ENCODE results near the gene DCLK2. TPM values are rescaled to one million over a fixed set of nuclear protein-coding genes. Genes with fewer than 3 reads are reported as not detected.

DCLK2 gene
- total RNA-seq, 2 experiments from 2014 or later: not detected

DNA sequence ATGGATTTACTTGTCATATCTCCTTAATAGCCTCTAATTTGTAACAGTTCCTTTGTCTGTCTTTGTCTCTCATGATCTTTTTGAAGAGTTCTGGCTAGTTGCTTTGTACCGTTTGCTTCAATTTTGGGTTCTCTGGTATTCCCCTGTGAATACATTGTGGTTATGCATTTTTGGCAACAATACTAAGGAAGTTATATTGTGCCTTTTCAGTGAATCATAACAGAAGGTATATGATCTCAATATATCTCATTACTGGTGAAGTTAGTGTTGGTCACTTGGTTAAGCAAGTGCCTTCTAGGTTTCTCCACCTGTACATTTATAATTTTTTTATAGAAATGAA, 48.6 kb downstream of the DCLK2 start:
- intact Hi-C loops (cut with micrococcal nuclease): no loop called here
- H3K27me3 Mint-ChIP-seq (ENCODE audit: low read depth): peaks cover 7% of the 10 kb centered on the region
- H3K36me3 Mint-ChIP-seq (ENCODE audit: low read depth): no peaks in the 10 kb centered on the region

DNA sequence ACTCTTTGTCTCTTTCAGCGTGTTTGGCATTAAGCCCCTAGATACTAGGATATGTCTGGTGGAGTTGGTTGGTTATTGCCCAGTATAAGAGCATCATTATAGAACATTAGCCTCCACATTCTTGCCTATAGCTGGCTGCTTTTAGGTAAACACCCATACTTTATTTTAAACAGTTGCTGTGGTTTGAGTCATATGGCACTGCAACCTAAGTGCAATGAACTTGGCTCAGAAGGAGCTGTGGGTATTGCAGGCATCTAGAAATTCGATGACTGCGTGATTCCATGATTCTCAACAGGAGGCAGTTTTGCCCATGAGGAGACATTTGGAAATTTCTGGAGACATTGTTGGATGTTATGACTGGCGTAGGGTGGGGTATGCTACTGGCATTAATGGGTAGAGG, 49.5 kb downstream of the DCLK2 start:
- intact Hi-C loops (cut with micrococcal nuclease): no loop called here
- Mint-ChIP-seq H3K4me1 (ENCODE audit: low read depth) (no peaks in the 10 kb centered on the region), H3K9me3 (no peaks in the 10 kb centered on the region), H3K27me3 (ENCODE audit: low read depth) (peaks cover 7% of the 10 kb centered on the region), H3K36me3 (ENCODE audit: low read depth) (no peaks in the 10 kb centered on the region), H3K27ac (no peak overlapping the region), H3K4me3 (no peak overlapping the region)
- DNase-seq: no peak
- CTCF ChIA-PET: no interaction called here

More for the DNA sequence above, 48.6 kb downstream of the DCLK2 start:
- CTCF ChIA-PET: no interaction called here
- Mint-ChIP-seq H3K9me3 (no peaks in the 10 kb centered on the region), H3K4me3 (no peak overlapping the region), H3K27ac (no peak overlapping the region), H3K4me1 (ENCODE audit: low read depth) (no peaks in the 10 kb centered on the region)
- DNase-seq: no peak

GRCh38 chr4:150130933-150131332, 52.7 kb downstream of the DCLK2 start:
- peaks cover 3% of the 10 kb centered on the region for H3K4me1 Mint-ChIP-seq (ENCODE audit: low read depth)
- no peaks in the 10 kb centered on the region for H3K9me3 Mint-ChIP-seq
- no peak for DNase-seq
- H3K4me3 Mint-ChIP-seq: no peak overlapping the region
- peaks cover 10% of the 10 kb centered on the region for H3K27me3 Mint-ChIP-seq (ENCODE audit: low read depth)
- no peak overlapping the region for H3K27ac Mint-ChIP-seq
- intact Hi-C loops (cut with micrococcal nuclease): no loop called here
- no peaks in the 10 kb centered on the region for H3K36me3 Mint-ChIP-seq (ENCODE audit: low read depth)
- CTCF ChIA-PET: no interaction called here

DNA sequence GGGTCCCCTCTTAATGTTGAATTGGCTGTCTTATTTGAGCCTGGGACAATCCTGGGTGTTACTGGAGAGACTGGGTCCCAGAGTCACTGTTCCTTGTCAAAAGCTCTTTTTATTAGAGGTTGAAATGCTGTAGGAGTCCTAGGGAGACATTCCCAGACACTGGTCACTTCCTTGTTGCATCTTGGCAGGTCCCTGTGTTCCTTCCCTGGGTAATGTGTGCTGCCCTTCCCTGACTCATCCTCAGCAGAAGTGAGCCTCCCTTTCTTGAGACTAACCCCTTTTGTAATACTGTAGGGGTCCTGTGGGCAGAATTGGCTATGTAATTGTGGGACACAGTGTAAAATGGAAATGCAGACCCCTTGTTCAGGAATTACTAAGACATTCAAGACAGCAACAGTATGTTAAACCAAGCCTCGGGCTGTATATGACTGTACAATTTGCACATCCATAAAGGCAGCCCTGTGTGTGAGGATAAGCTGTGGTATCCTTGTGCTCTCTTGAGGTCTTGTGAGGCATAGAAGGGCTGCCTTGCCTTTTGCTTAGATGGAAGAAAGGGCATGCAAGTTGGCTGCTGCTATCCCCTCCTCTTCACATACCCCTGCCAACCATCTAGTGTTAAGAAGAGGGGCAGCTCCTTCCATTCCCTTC, 53.5 kb downstream of the DCLK2 start:
- Mint-ChIP-seq H3K4me3 (no peak overlapping the region), H3K27ac (no peak overlapping the region), H3K36me3 (ENCODE audit: low read depth) (no peaks in the 10 kb centered on the region), H3K27me3 (ENCODE audit: low read depth) (peaks cover 10% of the 10 kb centered on the region), H3K9me3 (no peaks in the 10 kb centered on the region), H3K4me1 (ENCODE audit: low read depth) (peaks cover 3% of the 10 kb centered on the region)
- no peak for DNase-seq
- CTCF ChIA-PET: no interaction called here
- intact Hi-C loops (cut with micrococcal nuclease): no loop called here

GRCh38 chr4:150133605-150134004, 55.4 kb downstream of the DCLK2 start:
- no peak for DNase-seq
- no peak overlapping the region for H3K4me3 Mint-ChIP-seq
- intact Hi-C loops (cut with micrococcal nuclease): no loop called here
- H3K4me1 Mint-ChIP-seq (ENCODE audit: low read depth): peaks cover 3% of the 10 kb centered on the region
- no peaks in the 10 kb centered on the region for H3K9me3 Mint-ChIP-seq
- CTCF ChIA-PET: no interaction called here
- H3K27me3 Mint-ChIP-seq (ENCODE audit: low read depth): peaks cover 8% of the 10 kb centered on the region
- no peaks in the 10 kb centered on the region for H3K36me3 Mint-ChIP-seq (ENCODE audit: low read depth)
- no peak overlapping the region for H3K27ac Mint-ChIP-seq

DNA sequence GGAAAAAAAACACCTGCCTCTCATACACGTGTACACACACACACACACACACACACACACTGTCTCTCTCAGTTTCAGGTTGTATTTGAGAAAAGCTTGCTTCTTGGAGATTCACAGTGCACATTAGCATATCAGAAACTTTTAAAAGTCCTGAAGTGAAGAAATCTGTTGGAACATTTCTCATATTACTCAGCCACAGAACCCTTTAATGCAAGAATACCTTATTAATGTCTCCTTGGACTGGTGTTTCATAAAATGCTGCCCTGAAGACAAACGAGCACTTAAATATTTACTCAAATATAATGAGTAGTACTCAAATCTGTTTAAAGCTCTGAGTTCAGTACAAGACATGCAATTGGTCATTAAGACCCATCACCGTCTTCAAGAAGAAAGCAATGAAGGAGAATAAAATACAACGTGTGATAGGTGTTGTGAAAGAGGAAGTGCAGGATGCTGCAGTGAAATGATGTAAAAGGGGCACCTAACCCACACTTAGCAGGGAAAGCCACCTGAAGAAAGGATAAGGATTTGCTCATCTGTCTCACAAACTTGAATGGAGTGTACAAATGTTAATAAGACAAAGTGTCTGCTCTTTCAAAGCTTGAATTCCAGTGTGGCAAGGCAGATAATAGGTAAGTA, 57.0 kb downstream of the DCLK2 start:
- no peak for DNase-seq
- no peak overlapping the region for H3K4me3 Mint-ChIP-seq
- intact Hi-C loops (cut with micrococcal nuclease): no loop called here
- peaks cover 6% of the 10 kb centered on the region for H3K27me3 Mint-ChIP-seq (ENCODE audit: low read depth)
- CTCF ChIA-PET: interaction anchor here (0.5 kb wide), 1 partner anchor 204 kb away, joined by 3 read pairs; no protein-coding TSS in a partner anchor
- H3K4me1 Mint-ChIP-seq (ENCODE audit: low read depth): peaks cover 3% of the 10 kb centered on the region
- H3K27ac Mint-ChIP-seq: no peak overlapping the region
- H3K9me3 Mint-ChIP-seq: no peaks in the 10 kb centered on the region
- H3K36me3 Mint-ChIP-seq (ENCODE audit: low read depth): no peaks in the 10 kb centered on the region

DNA sequence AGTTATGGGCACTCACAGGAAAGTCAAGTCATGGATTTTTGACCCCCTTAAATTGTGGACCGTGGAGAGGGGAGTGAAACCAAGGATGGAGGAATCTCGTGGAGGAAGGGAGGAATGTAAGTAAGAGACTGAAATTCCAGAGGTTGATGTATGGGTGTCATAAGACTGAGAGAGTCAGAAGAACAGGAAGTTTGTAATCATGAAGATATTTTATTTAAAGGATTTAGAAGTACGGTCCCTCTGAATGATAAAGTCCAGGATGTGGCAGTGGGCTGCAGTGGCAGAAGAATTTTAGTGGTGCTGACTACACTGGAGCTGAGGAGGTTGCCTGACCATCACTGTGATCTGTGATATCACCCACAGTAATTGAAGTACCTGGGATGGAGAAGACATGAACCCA, 57.8 kb downstream of the DCLK2 start:
- peaks cover 5% of the 10 kb centered on the region for H3K4me1 Mint-ChIP-seq (ENCODE audit: low read depth)
- no peak overlapping the region for H3K4me3 Mint-ChIP-seq
- H3K27me3 Mint-ChIP-seq (ENCODE audit: low read depth): peaks cover 3% of the 10 kb centered on the region
- no peak for DNase-seq
- H3K36me3 Mint-ChIP-seq (ENCODE audit: low read depth): no peaks in the 10 kb centered on the region
- CTCF ChIA-PET: no interaction called here
- H3K9me3 Mint-ChIP-seq: no peaks in the 10 kb centered on the region
- intact Hi-C loops (cut with micrococcal nuclease): no loop called here
- no peak overlapping the region for H3K27ac Mint-ChIP-seq

DNA sequence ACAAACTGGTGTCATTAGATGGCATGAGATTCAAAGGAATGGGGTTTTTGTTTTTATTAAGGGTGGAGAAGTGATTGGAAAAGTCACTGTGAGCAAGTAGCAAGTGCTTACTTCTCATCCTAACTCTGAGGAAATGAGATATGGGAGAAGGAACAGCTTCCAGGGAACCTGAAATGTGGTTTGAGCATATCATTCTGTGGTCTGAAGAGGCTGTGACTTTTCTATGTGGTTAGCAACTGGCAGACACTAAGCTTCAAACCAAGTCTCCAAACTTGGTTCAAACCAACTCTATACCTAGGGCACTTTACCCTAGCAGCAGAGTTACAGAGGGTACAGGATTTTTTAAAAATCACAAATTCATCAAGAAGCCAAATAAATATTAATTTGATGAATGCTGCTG, 58.2 kb downstream of the DCLK2 start:
- peaks cover 3% of the 10 kb centered on the region for H3K27me3 Mint-ChIP-seq (ENCODE audit: low read depth)

GRCh38 chr4:150139297-150139865, 61.1 kb downstream of the DCLK2 start:
- Mint-ChIP-seq H3K36me3 (ENCODE audit: low read depth) (no peaks in the 10 kb centered on the region), H3K27me3 (ENCODE audit: low read depth) (no peaks in the 10 kb centered on the region), H3K9me3 (peaks cover 5% of the 10 kb centered on the region), H3K27ac (no peak overlapping the region), H3K4me1 (ENCODE audit: low read depth) (peaks cover 5% of the 10 kb centered on the region), H3K4me3 (no peak overlapping the region)
- CTCF ChIA-PET: no interaction called here
- intact Hi-C loops (cut with micrococcal nuclease): no loop called here
- no peak for DNase-seq

More for the DNA sequence above, 58.2 kb downstream of the DCLK2 start:
- Mint-ChIP-seq H3K9me3 (no peaks in the 10 kb centered on the region), H3K36me3 (ENCODE audit: low read depth) (no peaks in the 10 kb centered on the region), H3K4me1 (ENCODE audit: low read depth) (peaks cover 5% of the 10 kb centered on the region), H3K4me3 (no peak overlapping the region), H3K27ac (no peak overlapping the region)
- DNase-seq: no peak
- intact Hi-C loops (cut with micrococcal nuclease): no loop called here
- CTCF ChIA-PET: no interaction called here

GRCh38 chr4:150140774-150141400, 62.6 kb downstream of the DCLK2 start:
- peaks cover 2% of the 10 kb centered on the region for H3K4me1 Mint-ChIP-seq (ENCODE audit: low read depth)
- intact Hi-C loops (cut with micrococcal nuclease): no loop called here
- DNase-seq: no peak
- peaks cover 5% of the 10 kb centered on the region for H3K9me3 Mint-ChIP-seq
- CTCF ChIA-PET: no interaction called here
- no peak overlapping the region for H3K4me3 Mint-ChIP-seq
- H3K36me3 Mint-ChIP-seq (ENCODE audit: low read depth): no peaks in the 10 kb centered on the region
- peaks cover 3% of the 10 kb centered on the region for H3K27me3 Mint-ChIP-seq (ENCODE audit: low read depth)
- no peak overlapping the region for H3K27ac Mint-ChIP-seq

GRCh38 chr4:150141756-150142155, 63.5 kb downstream of the DCLK2 start:
- H3K4me3 Mint-ChIP-seq: no peak overlapping the region
- intact Hi-C loops (cut with micrococcal nuclease): no loop called here
- H3K4me1 Mint-ChIP-seq (ENCODE audit: low read depth): peaks cover 2% of the 10 kb centered on the region
- H3K9me3 Mint-ChIP-seq: peaks cover 5% of the 10 kb centered on the region
- H3K36me3 Mint-ChIP-seq (ENCODE audit: low read depth): no peaks in the 10 kb centered on the region
- H3K27me3 Mint-ChIP-seq (ENCODE audit: low read depth): peaks cover 6% of the 10 kb centered on the region
- DNase-seq: no peak
- no peak overlapping the region for H3K27ac Mint-ChIP-seq
- CTCF ChIA-PET: no interaction called here

- CTCF ChIA-PET: no interaction called here
- Mint-ChIP-seq H3K36me3 (ENCODE audit: low read depth) (no peaks in the 10 kb centered on the region), H3K9me3 (peaks cover 5% of the 10 kb centered on the region), H3K27ac (no peak overlapping the region), H3K27me3 (ENCODE audit: low read depth) (peaks cover 6% of the 10 kb centered on the region), H3K4me1 (ENCODE audit: low read depth) (peaks cover 2% of the 10 kb centered on the region), H3K4me3 (no peak overlapping the region)
- no peak for DNase-seq
- intact Hi-C loops (cut with micrococcal nuclease): no loop called here
These were observed 64.6 kb downstream of the DCLK2 start for GRCh38 chr4:150142831-150143230.

Measured in activated naive CD4-positive, alpha-beta T cell treated with anti-CD3 and anti-CD28 coated beads for 36 hours (primary cell).